GM12864 (cell line): ENCODE results near the gene WSCD1.

ENCODE experiments used
- DNase-seq: peaks from one replicate; pipeline ENCODE4 v3.0.0-alpha.2; 2011; ENCODE audit warnings: low read depth
- H3K4me3 ChIP-seq: 2 replicates; pipeline ENCODE4 v1.5.1; 2011; ENCODE audit warnings: mild to moderate bottlenecking, low read depth, low read length, control low read depth
- CTCF ChIP-seq: IDR thresholded peaks from 2 replicates; pipeline ENCODE4 v1.5.1; 2011; ENCODE audit warnings: low read depth, mild to moderate bottlenecking, moderate library complexity, low read length, control low read depth, inconsistent platforms; ENCODE audit errors: missing control alignments

The WSCD1 gene

GRCh38 chr17:6028294-6028693, 41.9 kb upstream of the WSCD1 start:
- no peak for TF ChIP-seq CTCF
- no peak overlapping the region for H3K4me3 ChIP-seq
- no peak for DNase-seq

GRCh38 chr17:6035801-6036394, 34.3 kb upstream of the WSCD1 start:
- no peak for TF ChIP-seq CTCF
- no peak overlapping the region for H3K4me3 ChIP-seq
- DNase-seq: no peak

- no peak for TF ChIP-seq CTCF
- no peak for DNase-seq
- H3K4me3 ChIP-seq: no peak overlapping the region
Measured at GRCh38 chr17:6040504-6040903, 29.7 kb upstream of the WSCD1 start.

- TF ChIP-seq CTCF: no peak
- DNase-seq: no peak
- no peak overlapping the region for H3K4me3 ChIP-seq
Measured at GRCh38 chr17:6041246-6041645, 28.9 kb upstream of the WSCD1 start.

GRCh38 chr17:6043405-6043804, 26.8 kb upstream of the WSCD1 start:
- no peak for TF ChIP-seq CTCF
- DNase-seq: no peak
- no peak overlapping the region for H3K4me3 ChIP-seq

- no peak overlapping the region for H3K4me3 ChIP-seq
- TF ChIP-seq CTCF: no peak
- no peak for DNase-seq
Measured at GRCh38 chr17:6044261-6044660, 25.9 kb upstream of the WSCD1 start.

GRCh38 chr17:6045621-6046357, 24.4 kb upstream of the WSCD1 start:
- TF ChIP-seq CTCF: peak; percentile 6
- H3K4me3 ChIP-seq: no peak overlapping the region
- no peak for DNase-seq
